Central memory CD8-positive, alpha-beta T cell (primary cell): ENCODE results near the gene MAPK7.
"Not testable (repeated sequence)": the region's sequence is repeated elsewhere in the genome, so short reads cannot be mapped to it uniquely, and the experiment has no call there.

ENCODE experiments used
- ATAC-seq: fragments of 150-1000 bp; cut with Tn5 transposase; replicated peaks from 2 replicates; pipeline ENCODE4 v1.10.0; 2022; ENCODE audit warnings: mild to moderate bottlenecking, moderate FRiP score, moderate number of reproducible peaks; ENCODE audit not compliant: poor library complexity, severe bottlenecking; ENCODE audit errors: extremely low read depth
- DNase-seq, 2 donors: peaks; one replicate each; pipeline ENCODE4 v3.0.0; 2021; ENCODE audit warnings: low spot score in 2 of 2
- H3K27ac Mint-ChIP-seq: one replicate; pipeline ENCODE4 v1.8.0; 2022; ENCODE audit warnings: low read depth, mild to moderate bottlenecking, moderate library complexity, mixed read lengths
- H3K27me3 Mint-ChIP-seq: one replicate; pipeline ENCODE4 v1.8.0; 2022; ENCODE audit warnings: mixed read lengths
- H3K36me3 Mint-ChIP-seq: one replicate; pipeline ENCODE4 v1.8.0; 2022; ENCODE audit warnings: mild to moderate bottlenecking, moderate library complexity, mixed read lengths; ENCODE audit not compliant: insufficient read depth
- H3K4me1 Mint-ChIP-seq: one replicate; pipeline ENCODE4 v1.8.0; 2022; ENCODE audit warnings: mixed read lengths
- H3K4me3 Mint-ChIP-seq: one replicate; pipeline ENCODE4 v1.8.0; 2022; ENCODE audit warnings: mild to moderate bottlenecking, moderate library complexity, mixed read lengths
- H3K9me3 Mint-ChIP-seq: one replicate; pipeline ENCODE4 v1.8.0; 2022; ENCODE audit warnings: mixed read lengths

Gene MAPK7

GRCh38 chr17:19345486-19346350, 32.6 kb upstream of the MAPK7 start:
- DNase-seq (no peak), ATAC-seq (no peak)
- Mint-ChIP-seq H3K9me3 (no peaks in the 10 kb centered on the region), H3K36me3 (peaks cover 5% of the 10 kb centered on the region), H3K27me3 (peaks cover 18% of the 10 kb centered on the region), H3K4me3 (no peak overlapping the region), H3K4me1 (no peaks in the 10 kb centered on the region), H3K27ac (no peak overlapping the region)

GRCh38 chr17:19346351-19347255, 31.7 kb upstream of the MAPK7 start:
- Mint-ChIP-seq H3K27ac (no peak overlapping the region), H3K4me1 (no peaks in the 10 kb centered on the region), H3K36me3 (peaks cover 5% of the 10 kb centered on the region), H3K27me3 (peaks cover 9% of the 10 kb centered on the region), H3K9me3 (no peaks in the 10 kb centered on the region), H3K4me3 (no peak overlapping the region)
- no peak for DNase-seq
- ATAC-seq: no peak

GRCh38 chr17:19347323-19348080, 30.8 kb upstream of the MAPK7 start:
- H3K36me3 Mint-ChIP-seq: peaks cover 2% of the 10 kb centered on the region
- ATAC-seq: no peak
- H3K27me3 Mint-ChIP-seq: peaks cover under 1% of the 10 kb centered on the region
- no peak overlapping the region for H3K27ac Mint-ChIP-seq
- DNase-seq: no peak
- no peak overlapping the region for H3K4me3 Mint-ChIP-seq
- no peaks in the 10 kb centered on the region for H3K4me1 Mint-ChIP-seq
- H3K9me3 Mint-ChIP-seq: no peaks in the 10 kb centered on the region

- no peak for DNase-seq
- H3K4me3 Mint-ChIP-seq: no peak overlapping the region
- H3K27me3 Mint-ChIP-seq: no peaks in the 10 kb centered on the region
- H3K4me1 Mint-ChIP-seq: no peaks in the 10 kb centered on the region
- H3K9me3 Mint-ChIP-seq: no peaks in the 10 kb centered on the region
- peaks cover 2% of the 10 kb centered on the region for H3K36me3 Mint-ChIP-seq
- ATAC-seq: no peak
- no peak overlapping the region for H3K27ac Mint-ChIP-seq
Measured at GRCh38 chr17:19348081-19348650, 30.1 kb upstream of the MAPK7 start.

- DNase-seq (no peak), ATAC-seq (no peak)
- H3K27me3 Mint-ChIP-seq: peaks cover under 1% of the 10 kb centered on the region
- no peaks in the 10 kb centered on the region for H3K9me3 Mint-ChIP-seq
- peaks cover 2% of the 10 kb centered on the region for H3K36me3 Mint-ChIP-seq
- H3K27ac Mint-ChIP-seq: no peak overlapping the region
- H3K4me3 Mint-ChIP-seq: no peak overlapping the region
- H3K4me1 Mint-ChIP-seq: no peaks in the 10 kb centered on the region
Measured at GRCh38 chr17:19348806-19349205, 29.5 kb upstream of the MAPK7 start.

GRCh38 chr17:19353401-19353800, 24.9 kb upstream of the MAPK7 start:
- H3K36me3 Mint-ChIP-seq, H3K4me3 Mint-ChIP-seq, H3K27ac Mint-ChIP-seq: not testable (repeated sequence)

GRCh38 chr17:19354748-19355147, 23.6 kb upstream of the MAPK7 start:
- Mint-ChIP-seq H3K27ac (no peak overlapping the region), H3K9me3 (no peaks in the 10 kb centered on the region), H3K27me3 (peaks cover 29% of the 10 kb centered on the region), H3K4me3 (no peak overlapping the region), H3K4me1 (no peaks in the 10 kb centered on the region), H3K36me3 (peaks cover 3% of the 10 kb centered on the region)
- no peak for DNase-seq
- ATAC-seq: no peak

More at GRCh38 chr17:19353401-19353800, 24.9 kb upstream of the MAPK7 start:
- ATAC-seq, DNase-seq, H3K4me1 Mint-ChIP-seq, H3K9me3 Mint-ChIP-seq: not testable (repeated sequence)
- H3K27me3 Mint-ChIP-seq: peaks cover 16% of the 10 kb centered on the region

GRCh38 chr17:19357351-19357750, 20.9 kb upstream of the MAPK7 start:
- H3K9me3 Mint-ChIP-seq: no peaks in the 10 kb centered on the region
- H3K4me1 Mint-ChIP-seq: peaks cover 10% of the 10 kb centered on the region
- peaks cover 31% of the 10 kb centered on the region for H3K27me3 Mint-ChIP-seq
- ATAC-seq (no peak), DNase-seq (no peak)
- H3K27ac Mint-ChIP-seq: no peak overlapping the region
- H3K36me3 Mint-ChIP-seq: peaks cover 5% of the 10 kb centered on the region
- H3K4me3 Mint-ChIP-seq: no peak overlapping the region

GRCh38 chr17:19357761-19358160, 20.5 kb upstream of the MAPK7 start:
- DNase-seq (no peak), ATAC-seq (no peak)
- H3K27me3 Mint-ChIP-seq: peaks cover 31% of the 10 kb centered on the region
- H3K36me3 Mint-ChIP-seq: peaks cover 9% of the 10 kb centered on the region
- no peak overlapping the region for H3K4me3 Mint-ChIP-seq
- H3K4me1 Mint-ChIP-seq: peaks cover 10% of the 10 kb centered on the region
- H3K9me3 Mint-ChIP-seq: no peaks in the 10 kb centered on the region
- no peak overlapping the region for H3K27ac Mint-ChIP-seq

- Mint-ChIP-seq H3K36me3 (peaks cover 10% of the 10 kb centered on the region), H3K4me3 (no peak overlapping the region), H3K4me1 (peaks cover 10% of the 10 kb centered on the region), H3K27ac (no peak overlapping the region), H3K27me3 (peaks cover 27% of the 10 kb centered on the region), H3K9me3 (no peaks in the 10 kb centered on the region)
- DNase-seq (no peak), ATAC-seq (no peak)
Measured at GRCh38 chr17:19359151-19359550, 19.1 kb upstream of the MAPK7 start.

GRCh38 chr17:19359856-19360255, 18.4 kb upstream of the MAPK7 start:
- H3K27ac Mint-ChIP-seq: no peak overlapping the region
- H3K36me3 Mint-ChIP-seq: peaks cover 12% of the 10 kb centered on the region
- ATAC-seq (no peak), DNase-seq (no peak)
- peaks cover 22% of the 10 kb centered on the region for H3K27me3 Mint-ChIP-seq
- H3K9me3 Mint-ChIP-seq: no peaks in the 10 kb centered on the region
- peaks cover 10% of the 10 kb centered on the region for H3K4me1 Mint-ChIP-seq
- H3K4me3 Mint-ChIP-seq: no peak overlapping the region

GRCh38 chr17:19360772-19361171, 17.5 kb upstream of the MAPK7 start:
- peak overlapping the region; percentile 74 for H3K4me3 Mint-ChIP-seq
- ATAC-seq: no peak

More at GRCh38 chr17:19360772-19361171, 17.5 kb upstream of the MAPK7 start:
- H3K36me3 Mint-ChIP-seq: peaks cover 12% of the 10 kb centered on the region
- no peaks in the 10 kb centered on the region for H3K9me3 Mint-ChIP-seq
- H3K4me1 Mint-ChIP-seq: peaks cover 10% of the 10 kb centered on the region
- no peak for DNase-seq
- H3K27ac Mint-ChIP-seq: peak overlapping the region; percentile 76
- H3K27me3 Mint-ChIP-seq: peaks cover 22% of the 10 kb centered on the region
